Endothelial cell of umbilical vein (primary cell): ENCODE results near the gene ST3GAL4. TPM values are rescaled to one million over a fixed set of nuclear protein-coding genes. Genes with fewer than 3 reads are reported as not detected.

Experiments used
- BruUV-seq: library from RNA; stranded (reverse); fragments of 400-500 nt; replicated peaks from 2 replicates; lab custom pipeline; 2021; lab: Mats Ljungman, UMichigan
- CTCF ChIA-PET: fragments of 300-600, 350-600 bp; sonication (Branson Sonifier 250); formaldehyde crosslinking; loops from one replicate; lab custom pipeline; 2021; ENCODE audit warnings: antibody characterized with exemption, inconsistent platforms; lab: Charles Lee
- POLR2A ChIA-PET: fragments of 300-600, 350-600 bp; sonication (Branson Sonifier 250); formaldehyde crosslinking; loops from one replicate; lab custom pipeline; 2021; ENCODE audit warnings: antibody characterized with exemption, inconsistent platforms; lab: Charles Lee
- DNase-seq: peaks from one replicate; pipeline ENCODE4 v3.0.0-alpha.2; 2011; ENCODE audit warnings: low read depth, low spot score
- FAIRE-seq: peaks from 2 replicates; lab custom pipeline; 2011; peaks lifted over from hg19 to GRCh38; lab: Jason Lieb, UNC
- H2AFZ ChIP-seq: 2 replicates; pipeline ENCODE4 v1.6.0; 2012; ENCODE audit warnings: low read depth, low read length, control low read depth, inconsistent platforms
- H3K27ac ChIP-seq: 2 replicates; pipeline ENCODE4 v1.5.1; 2011; ENCODE audit warnings: low read depth, mild to moderate bottlenecking, control low read depth, low read length, moderate library complexity; ENCODE audit not compliant: insufficient read depth
- H3K27me3 ChIP-seq, 2 experiments: 2 replicates each; pipeline versions ENCODE4 v1.6.0 to v1.6.1; 2011; ENCODE audit warnings: low read length in 2 of 2, mixed read lengths in 1 of 2; ENCODE audit not compliant: control insufficient read depth in 2 of 2, insufficient read depth in 2 of 2
- H3K36me3 ChIP-seq, 2 experiments: 2 replicates in 1 of 2; 3 replicates in 1 of 2; pipeline ENCODE4 v1.5.1; 2011; ENCODE audit warnings: low read length in 2 of 2, mild to moderate bottlenecking in 1 of 2, moderate library complexity in 1 of 2; ENCODE audit not compliant: control insufficient read depth in 2 of 2, insufficient read depth in 2 of 2; ENCODE audit errors: extremely low read depth in 1 of 2
- H3K4me1 ChIP-seq: 3 replicates; pipeline ENCODE4 v1.5.1; 2011; ENCODE audit warnings: mild to moderate bottlenecking, low read length; ENCODE audit not compliant: control insufficient read depth, insufficient read depth; ENCODE audit errors: extremely low read depth
- H3K4me2 ChIP-seq: 2 replicates; pipeline ENCODE4 v1.6.1; 2011; ENCODE audit warnings: low read length, control low read depth, mixed read lengths; ENCODE audit not compliant: insufficient read depth
- H3K4me3 ChIP-seq, 3 experiments: fragments of 200-600 bp in 1 of 3; sonication (generic), shearing (Covaris generic) in 1 of 3; replicated peaks in 1 of 3; 2 replicates each; pipeline ENCODE4 v1.5.1; 2011 to 2016; ENCODE audit warnings: control low read depth in 3 of 3, low read length in 3 of 3, mild to moderate bottlenecking in 2 of 3, inconsistent platforms in 1 of 3, low read depth in 1 of 3, moderate library complexity in 1 of 3; ENCODE audit not compliant: insufficient read depth in 1 of 3
- H3K79me2 ChIP-seq: 2 replicates; pipeline ENCODE4 v1.6.0; 2012; ENCODE audit warnings: low read length, inconsistent platforms; ENCODE audit not compliant: control insufficient read depth, insufficient read depth
- H3K9ac ChIP-seq: replicated peaks from 2 replicates; pipeline ENCODE3; 2011; ENCODE audit warnings: low read length, control low read depth; ENCODE audit not compliant: insufficient read depth; ENCODE audit errors: extremely low read depth
- H3K9me1 ChIP-seq: replicated peaks from 3 replicates; pipeline ENCODE4 v1.6.0; 2011; ENCODE audit warnings: mild to moderate bottlenecking, low read length; ENCODE audit not compliant: control insufficient read depth, insufficient read depth; ENCODE audit errors: extremely low read depth
- H3K9me3 ChIP-seq: replicated peaks from 2 replicates; pipeline ENCODE4 v1.5.1; 2012; ENCODE audit warnings: low read length, inconsistent platforms; ENCODE audit not compliant: control insufficient read depth, insufficient read depth
- H4K20me1 ChIP-seq: replicated peaks from 2 replicates; pipeline ENCODE3; 2011; ENCODE audit warnings: mild to moderate bottlenecking, low read length; ENCODE audit not compliant: control insufficient read depth, insufficient read depth; ENCODE audit errors: extremely low read depth
- CTCF ChIP-seq, 2 donors: IDR thresholded peaks; 1 replicate in 1 of 2; 2 replicates in 1 of 2; pipeline ENCODE4 v1.5.1; 2011; ENCODE audit warnings: low read length in 2 of 2, mild to moderate bottlenecking in 2 of 2, moderate library complexity in 2 of 2, control low read depth in 1 of 2, inconsistent platforms in 1 of 2, low read depth in 1 of 2; ENCODE audit not compliant: insufficient read depth in 1 of 2; ENCODE audit errors: extremely low read depth in 1 of 2
- EZH2 ChIP-seq: IDR thresholded peaks from 2 replicates; pipeline ENCODE4 v1.6.1; 2012; ENCODE audit warnings: borderline replicate concordance, low read depth, mild to moderate bottlenecking, moderate library complexity, low read length, inconsistent platforms; ENCODE audit not compliant: severe bottlenecking
- FOS ChIP-seq: IDR thresholded peaks from 2 replicates; pipeline ENCODE4 v1.6.1; 2011; ENCODE audit warnings: mild to moderate bottlenecking, low read length, moderate library complexity, borderline replicate concordance; ENCODE audit not compliant: insufficient read depth
- GATA2 ChIP-seq: IDR thresholded peaks from 2 replicates; pipeline ENCODE4 v1.7.0; 2011; ENCODE audit warnings: low read depth, mild to moderate bottlenecking, moderate library complexity, mixed read lengths, low read length; ENCODE audit not compliant: insufficient read length, insufficient read depth
- JUN ChIP-seq: IDR thresholded peaks from 2 replicates; pipeline ENCODE4 v1.6.1; 2011; ENCODE audit warnings: borderline replicate concordance, low read depth; ENCODE audit not compliant: insufficient read length, insufficient read depth
- MAX ChIP-seq: IDR thresholded peaks from 2 replicates; pipeline ENCODE4 v1.6.1; 2011; ENCODE audit not compliant: insufficient read depth, insufficient read length
- MYC ChIP-seq: IDR thresholded peaks from one replicate; pipeline ENCODE4 v1.6.1; 2011; ENCODE audit warnings: mild to moderate bottlenecking, low read depth, low read length
- POLR2A ChIP-seq: IDR thresholded peaks from 2 replicates; pipeline ENCODE4 v1.6.1; 2012; ENCODE audit warnings: low read depth, mild to moderate bottlenecking, control low read depth, low read length
- POLR2AphosphoS5 ChIP-seq: IDR thresholded peaks from 2 replicates; pipeline ENCODE4 v1.6.1; 2012; ENCODE audit warnings: low read depth, mild to moderate bottlenecking, control low read depth, low read length, moderate library complexity; ENCODE audit not compliant: insufficient read depth
- dilution Hi-C: fragments of 300-500 bp; cut with MboI; formaldehyde crosslinking; loops from one replicate; pipeline ENCODE4 v1.15.0; 2019; ENCODE audit warnings: low sequenced_read_pairs; ENCODE audit not compliant: extremely low pct_ligation_motif_present
- intact Hi-C: fragments of 100-400 bp; cut with micrococcal nuclease; formaldehyde crosslinking; loops from one replicate; pipeline ENCODE4 v1.10.0; 2022
- polyA plus RNA-seq, 4 experiments: library from polyadenylated mRNA; depleted of rRNA in 3 of 4; stranded (reverse) in 3 of 4; unstranded in 1 of 4; fragments of >200 nt; gene quantifications; 2 replicates each; pipeline versions ENCODE4 v1.2.1 to v1.2.3, GENCODE V29; 2011 to 2012; ENCODE audit warnings: missing spikeins in 1 of 4
- total RNA-seq: library from RNA; stranded (reverse); gene quantifications from 2 replicates; pipeline ENCODE4 v1.2.3, GENCODE V29; 2021

ST3GAL4 gene
- total and polyA plus RNA-seq, 2 donors (not counting 3 experiments of a cell fraction or from before 2014, with no cell fraction given): 17.7 to 19.4 TPM

GRCh38 chr11:126391970-126392632 lies 36.6 kb downstream of the ST3GAL4 start:
- TF ChIP-seq POLR2A: no peak
- TF ChIP-seq JUN: no peak
- TF ChIP-seq MYC: no peak
- TF ChIP-seq POLR2AphosphoS5: no peak
- TF ChIP-seq EZH2: no peak
- no peak for TF ChIP-seq FOS
- no peak for TF ChIP-seq GATA2
- TF ChIP-seq CTCF (IDR thresholded peaks at IDR 0.05; ENCODE audit: extremely low read depth in 1 of 2, insufficient read depth in 1 of 2, low read depth in 1 of 2, low read length in 2 of 2): no peak
- TF ChIP-seq MAX: no peak
- no peaks in the 10 kb centered on the region for H3K9me1 ChIP-seq
- H3K36me3 ChIP-seq: no peaks in the 10 kb centered on the region
- no peaks in the 10 kb centered on the region for H3K4me1 ChIP-seq
- dilution Hi-C loops (no loop called here), intact Hi-C loops (loop anchor here (1.0 kb wide), 1 partner anchor 82 kb away; no protein-coding TSS in a partner anchor)
- no peak for FAIRE-seq
- no peak for DNase-seq
- no peaks in the 10 kb centered on the region for H3K27me3 ChIP-seq
- ChIA-PET POLR2A (no interaction called here), CTCF (interaction anchor here (0.7 to 1.6 kb wide), 2 partner anchors 81 to 88 kb away, joined by 4 to 12 read pairs; partner anchors contain the start of gene DCPS)
- H3K4me2 ChIP-seq: no peak overlapping the region
- no peak overlapping the region for H3K4me3 ChIP-seq
- BruUV-seq: no TSS peak
- no peak overlapping the region for H2AFZ ChIP-seq
- H3K79me2 ChIP-seq: no peaks in the 10 kb centered on the region
- no peaks in the 10 kb centered on the region for H4K20me1 ChIP-seq
- H3K9me3 ChIP-seq: no peaks in the 10 kb centered on the region
- no peak overlapping the region for H3K9ac ChIP-seq
- H3K27ac ChIP-seq: no peak overlapping the region
